ENCODE results near the gene C2CD3. TPM values are rescaled to one million over a fixed set of nuclear protein-coding genes. Genes with fewer than 3 reads are reported as not detected.
A peak's percentile ranks its signal among the peaks of the same experiment; 100 is the strongest.

Gene C2CD3
- total and polyA plus RNA-seq, 2 of the 4 experiments (the other 2 are of a cell fraction), result 11.1 to 19.2 TPM

DNA sequence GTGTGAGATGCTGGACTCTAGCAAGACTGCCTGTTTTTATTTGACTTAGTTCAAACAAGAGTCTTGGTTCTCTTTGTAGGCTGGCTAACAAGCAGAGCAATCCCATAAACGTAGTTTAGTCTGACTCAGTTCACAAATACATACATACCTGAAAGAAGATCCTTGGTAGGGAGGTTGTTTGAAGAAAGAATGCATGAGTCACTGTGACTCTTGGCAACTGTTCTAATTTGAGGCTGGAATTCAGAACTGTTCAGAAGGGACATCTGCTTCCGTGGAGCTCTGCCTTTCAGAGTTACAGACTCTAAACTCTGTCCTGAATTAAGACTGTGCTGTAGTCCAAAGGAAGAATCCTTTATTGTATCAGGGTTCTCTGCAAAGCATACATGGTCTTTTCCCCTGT, 32.2 kb downstream of the C2CD3 start:
- Histone ChIP-seq H2BK120ac (ENCODE audit: low read depth, low read length) (peak overlapping the region; percentile 92), H3K9me3 (ENCODE audit: control insufficient read depth, insufficient read depth, low read length) (no peaks in the 10 kb centered on the region), H2AFZ (replicated peaks; ENCODE audit: low read length, poor library complexity) (no peak overlapping the region), H2BK20ac (ENCODE audit: low read depth, low read length) (peak overlapping the region; percentile 99; the same call in 1 of the 2 replicates), H3K14ac (replicated peaks; ENCODE audit: low read depth, low read length) (peak overlapping the region; percentile 58; the same call in 1 of the 2 replicates), H3K4me1 (ENCODE audit: control insufficient read depth, insufficient read depth, low read length) (peaks cover 32% of the 10 kb centered on the region), H3K18ac (ENCODE audit: low read depth, low read length) (peak overlapping the region; percentile 98; the same call in 1 of the 2 replicates), H3K4ac (ENCODE audit: low read depth, low read length) (peak overlapping the region; percentile 89; the same call in 1 of the 2 replicates), H4K20me1 (ENCODE audit: insufficient read depth, low read length) (no peaks in the 10 kb centered on the region), H3K9me1 (ENCODE audit: insufficient read depth, low read length) (peaks cover 8% of the 10 kb centered on the region), H3K56ac (ENCODE audit: extremely low read depth, insufficient read depth, low read length) (peak overlapping the region; percentile 83), H3K79me1 (ENCODE audit: low read depth in 1 of 2, low read length in 2 of 2) (peaks cover 10 to 35% of the 10 kb centered on the region in 2 experiments; a peak in 3 of 4 replicates), H4K5ac (ENCODE audit: low read depth, low read length) (peak overlapping the region; percentile 96; the same call in 1 of the 2 replicates), H3K23ac (ENCODE audit: low read depth, low read length) (peak overlapping the region; percentile 71; the same call in 1 of the 2 replicates), H3K9ac (ENCODE audit: low read depth, low read length) (peak overlapping the region; percentile 67; the same call in 1 of the 2 replicates), H4K8ac (ENCODE audit: low read depth in 2 of 2, low read length in 2 of 2) (peak overlapping the region; percentile 10 to 92; a peak in 1 of 4 replicates), H3K4me2 (ENCODE audit: low read depth, low read length) (peak overlapping the region; percentile 86; the same call in 1 of the 2 replicates), H2BK15ac (ENCODE audit: low read depth, low read length) (0 out of 3 replicates have a peak overlapping the region, but pooled peaks have one; percentile 93), H3K4me3 (ENCODE audit: insufficient read depth, low read depth, low read length) (no peak overlapping the region), H4K91ac (ENCODE audit: insufficient read depth, low read depth, low read length) (peak overlapping the region; percentile 39; the same call in 1 of the 2 replicates), H2AK5ac (ENCODE audit: low read depth, low read length) (no peak overlapping the region), H3K27ac (ENCODE audit: insufficient read depth, low read length) (peak overlapping the region; percentile 5; the same call in 1 of the 2 replicates), H2AK9ac (replicated peaks; ENCODE audit: low read depth, low read length, poor library complexity) (no peak overlapping the region), H3K36me3 (ENCODE audit: control insufficient read depth, insufficient read depth, low read length) (peaks cover 1% of the 10 kb centered on the region; the same call in 1 of the 2 replicates), H3K27me3 (ENCODE audit: control insufficient read depth, insufficient read depth, low read length) (no peaks in the 10 kb centered on the region), H2BK5ac (ENCODE audit: low read depth, low read length, poor library complexity, severe bottlenecking) (peak overlapping the region; percentile 100)
- in situ Hi-C loops (cut with MboI; ENCODE audit: low sequenced_read_pairs), result no loop called here
- ChIA-PET CTCF (interaction anchor here (0.6 to 0.9 kb wide), 2 partner anchors 11 to 116 kb away, joined by 3 read pairs; no protein-coding TSS in a partner anchor), POLR2A (ENCODE audit: unreplicated experiment) (no interaction called here)
- no CpG with 5 or more reads among the region's 2 CpGs for WGBS, 2 experiments (ENCODE audit: extremely low coverage in 2 of 2, insufficient read length in 1 of 2)
- TF ChIP-seq RFX5 (IDR thresholded peaks at IDR 0.05; ENCODE audit: low read depth, low read length), result no peak
- no peak for TF ChIP-seq CHD1 (IDR thresholded peaks at IDR 0.05; ENCODE audit: low read depth, low read length)
- peak; percentile 49; the same call in 1 of the 2 replicates for TF ChIP-seq POLR2A (IDR thresholded peaks at IDR 0.05; ENCODE audit: low read depth, low read length)
- no peak for TF ChIP-seq MXI1 (IDR thresholded peaks at IDR 0.05; ENCODE audit: borderline replicate concordance, low read depth, low read length)
- TF ChIP-seq NFE2L2 (IDR thresholded peaks at IDR 0.05; ENCODE audit: low read depth, low read length), result peak; percentile 85; the same call in 1 of the 2 replicates
- no peak for TF ChIP-seq MAFK (IDR thresholded peaks at IDR 0.05; ENCODE audit: low read depth, low read length)
- TF ChIP-seq CEBPB (IDR thresholded peaks at IDR 0.05; ENCODE audit: low read depth, low read length), result no peak
- peak; percentile 96 for TF ChIP-seq FOS (IDR thresholded peaks at IDR 0.05; ENCODE audit: low read depth, low read length)
- TF ChIP-seq, protein P1, sequence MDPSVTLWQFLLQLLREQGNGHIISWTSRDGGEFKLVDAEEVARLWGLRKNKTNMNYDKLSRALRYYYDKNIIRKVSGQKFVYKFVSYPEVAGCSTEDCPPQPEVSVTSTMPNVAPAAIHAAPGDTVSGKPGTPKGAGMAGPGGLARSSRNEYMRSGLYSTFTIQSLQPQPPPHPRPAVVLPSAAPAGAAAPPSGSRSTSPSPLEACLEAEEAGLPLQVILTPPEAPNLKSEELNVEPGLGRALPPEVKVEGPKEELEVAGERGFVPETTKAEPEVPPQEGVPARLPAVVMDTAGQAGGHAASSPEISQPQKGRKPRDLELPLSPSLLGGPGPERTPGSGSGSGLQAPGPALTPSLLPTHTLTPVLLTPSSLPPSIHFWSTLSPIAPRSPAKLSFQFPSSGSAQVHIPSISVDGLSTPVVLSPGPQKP (IDR thresholded peaks at IDR 0.05; ENCODE audit: borderline replicate concordance, low read depth, low read length), result no peak
- intact Hi-C loops (cut with micrococcal nuclease), result loop anchor here (5.0 kb wide), 2 partner anchors 34 to 584 kb away; partner anchors contain the start of genes C2CD3 and PPME1
- DNase-seq (peak; percentile 99), ATAC-seq (ENCODE audit: low read depth) (peak; percentile 84)
- no TSS peak for BruUV-seq (replicated peaks)
- dilution Hi-C loops (cut with HindIII; ENCODE audit: low sequenced_read_pairs, unreplicated experiment), result no loop called here
